ENCODE results near the gene GNG7. TPM values are rescaled to one million over a fixed set of nuclear protein-coding genes. Genes with fewer than 3 reads are reported as not detected.
"Not testable (repeated sequence)": the region's sequence is repeated elsewhere in the genome, so short reads cannot be mapped to it uniquely, and the experiment has no call there.

GNG7 gene
- total and polyA plus RNA-seq, 5 donors: 25.4 to 58.2 (median 42.9) TPM

- H3K4me3 ChIP-seq (ENCODE audit: low read length): no peak overlapping the region
- ATAC-seq (no peak), DNase-seq (peak in 2 of 3 donors; percentile 55 to 63)
- no peaks in the 10 kb centered on the region for H3K9me3 ChIP-seq (ENCODE audit: control insufficient read depth, low read length)
- H3K27ac ChIP-seq (ENCODE audit: low read length): peak overlapping the region; percentile 97
- no peaks in the 10 kb centered on the region for H3K27me3 ChIP-seq (ENCODE audit: control insufficient read depth, insufficient read depth)
- 38% methylated on average over 14 of the region's 14 CpGs for WGBS
- H3K4me1 ChIP-seq (ENCODE audit: control insufficient read depth, insufficient read depth, low read length): peaks cover 12% of the 10 kb centered on the region
- intact Hi-C loops (cut with DNase I): loop anchor here (2.0 to 10.0 kb wide), 5 partner anchors 33 to 105 kb away; partner anchors contain the start of gene GADD45B (in 3 of the 4)
Observed at GRCh38 chr19:2579678-2580280, 122.7 kb downstream of the GNG7 start.

- ATAC-seq (peak; percentile 89), DNase-seq (peak; percentile 92 to 97 (median 96))
- under 1% methylated on average over 47 of the region's 47 CpGs for WGBS
- intact Hi-C loops (cut with DNase I): loop anchor here (2.0 to 10.0 kb wide), 5 partner anchors 33 to 104 kb away; partner anchors contain the start of gene GADD45B (in 3 of the 4)
- Histone ChIP-seq H3K9me3 (ENCODE audit: control insufficient read depth, low read length) (no peaks in the 10 kb centered on the region), H3K4me1 (ENCODE audit: control insufficient read depth, insufficient read depth, low read length) (peaks cover 12% of the 10 kb centered on the region), H3K27ac (ENCODE audit: low read length) (peak overlapping the region; percentile 97), H3K4me3 (ENCODE audit: low read length) (peak overlapping the region; percentile 1), H3K27me3 (ENCODE audit: control insufficient read depth, insufficient read depth) (no peaks in the 10 kb centered on the region)
Observed at GRCh38 chr19:2578901-2579677, 123.4 kb downstream of the GNG7 start.

GRCh38 chr19:2578391-2578890 is 124.1 kb downstream of the GNG7 start:
- 10% methylated on average over 13 of the region's 13 CpGs for WGBS
- intact Hi-C loops (cut with DNase I): loop anchor here (2.0 to 10.0 kb wide), 5 partner anchors 34 to 104 kb away; partner anchors contain the start of gene GADD45B (in 3 of the 4)
- Histone ChIP-seq H3K27me3 (ENCODE audit: control insufficient read depth, insufficient read depth) (no peaks in the 10 kb centered on the region), H3K4me3 (ENCODE audit: low read length) (peak overlapping the region; percentile 1), H3K27ac (ENCODE audit: low read length) (peak overlapping the region; percentile 97), H3K4me1 (ENCODE audit: control insufficient read depth, insufficient read depth, low read length) (peaks cover 12% of the 10 kb centered on the region), H3K9me3 (ENCODE audit: control insufficient read depth, low read length) (no peaks in the 10 kb centered on the region)
- ATAC-seq (peak; percentile 4 to 6), DNase-seq (peak in 2 of 3 donors; percentile 75 to 84)

GRCh38 chr19:2577722-2578335 is 124.7 kb downstream of the GNG7 start:
- Histone ChIP-seq H3K9me3 (ENCODE audit: control insufficient read depth, low read length) (no peaks in the 10 kb centered on the region), H3K27ac (ENCODE audit: low read length) (peak overlapping the region; percentile 97), H3K4me1 (ENCODE audit: control insufficient read depth, insufficient read depth, low read length) (peaks cover 12% of the 10 kb centered on the region), H3K4me3 (ENCODE audit: low read length) (no peak overlapping the region), H3K27me3 (ENCODE audit: control insufficient read depth, insufficient read depth) (no peaks in the 10 kb centered on the region)
- ATAC-seq: no peak
- DNase-seq: no peak
- intact Hi-C loops (cut with DNase I): loop anchor here (2.0 to 10.0 kb wide), 5 partner anchors 34 to 103 kb away; partner anchors contain the start of gene GADD45B (in 3 of the 4)
- WGBS: 82% methylated on average over 18 of the region's 18 CpGs

GRCh38 chr19:2575734-2576481 is 126.6 kb downstream of the GNG7 start:
- intact Hi-C loops (cut with DNase I): loop anchor here (5.0 to 10.0 kb wide), 4 partner anchors 34 to 101 kb away; partner anchors contain the start of gene GADD45B (in 3 of the 4)
- 67% methylated on average over 37 of the region's 37 CpGs for WGBS
- no peak overlapping the region for H3K27ac ChIP-seq (ENCODE audit: low read length)
- ATAC-seq: peak; percentile 77 to 79
- no peak overlapping the region for H3K4me3 ChIP-seq (ENCODE audit: low read length)
- no peaks in the 10 kb centered on the region for H3K27me3 ChIP-seq (ENCODE audit: control insufficient read depth, insufficient read depth)
- H3K4me1 ChIP-seq (ENCODE audit: control insufficient read depth, insufficient read depth, low read length): peaks cover 12% of the 10 kb centered on the region
- no peaks in the 10 kb centered on the region for H3K9me3 ChIP-seq (ENCODE audit: control insufficient read depth, low read length)
- DNase-seq: peak; percentile 93 to 96 (median 95)

GRCh38 chr19:2574971-2575630 is 127.4 kb downstream of the GNG7 start:
- peak in 2 of 3 donors; percentile 30 to 39 for DNase-seq
- Histone ChIP-seq H3K9me3 (ENCODE audit: control insufficient read depth, low read length) (no peaks in the 10 kb centered on the region), H3K4me1 (ENCODE audit: control insufficient read depth, insufficient read depth, low read length) (peaks cover 12% of the 10 kb centered on the region), H3K27ac (ENCODE audit: low read length) (no peak overlapping the region), H3K27me3 (ENCODE audit: control insufficient read depth, insufficient read depth) (no peaks in the 10 kb centered on the region), H3K4me3 (ENCODE audit: low read length) (no peak overlapping the region)
- no peak for ATAC-seq
- WGBS: 93% methylated on average over 19 of the region's 19 CpGs
- intact Hi-C loops (cut with DNase I): loop anchor here (5.0 to 10.0 kb wide), 4 partner anchors 33 to 100 kb away; partner anchors contain the start of gene GADD45B (in 3 of the 4)

- Histone ChIP-seq H3K9me3 (ENCODE audit: control insufficient read depth, low read length) (no peaks in the 10 kb centered on the region), H3K27me3 (ENCODE audit: control insufficient read depth, insufficient read depth) (no peaks in the 10 kb centered on the region), H3K27ac (ENCODE audit: low read length) (no peak overlapping the region), H3K4me3 (ENCODE audit: low read length) (no peak overlapping the region), H3K4me1 (ENCODE audit: control insufficient read depth, insufficient read depth, low read length) (peaks cover 7% of the 10 kb centered on the region)
- ATAC-seq (no peak), DNase-seq (peak in 2 of 3 donors; percentile 32 to 37)
- intact Hi-C loops (cut with DNase I): loop anchor here in 2 of 4 donors (10.0 kb wide), 1 partner anchor 100 kb away; the partner anchor contains the start of gene GADD45B (in 2 of the 2)
- 90% methylated on average over 15 of the region's 15 CpGs for WGBS
Observed at GRCh38 chr19:2574478-2574931, 128.0 kb downstream of the GNG7 start.

- 84% methylated on average over 19 of the region's 19 CpGs for WGBS
- intact Hi-C loops (cut with DNase I): loop anchor here in 2 of 4 donors (10.0 kb wide), 1 partner anchor 99 kb away; the partner anchor contains the start of gene GADD45B (in 2 of the 2)
- no peaks in the 10 kb centered on the region for H3K9me3 ChIP-seq (ENCODE audit: control insufficient read depth, low read length)
Observed at GRCh38 chr19:2573916-2574315, 128.6 kb downstream of the GNG7 start.

GRCh38 chr19:2572152-2572551 is 130.3 kb downstream of the GNG7 start:
- not testable (repeated sequence) for H3K27ac ChIP-seq (ENCODE audit: low read length); H3K4me3 ChIP-seq (ENCODE audit: low read length); H3K4me1 ChIP-seq (ENCODE audit: control insufficient read depth, insufficient read depth, low read length); H3K27me3 ChIP-seq (ENCODE audit: control insufficient read depth, insufficient read depth); ATAC-seq; H3K9me3 ChIP-seq (ENCODE audit: control insufficient read depth, low read length); DNase-seq
- WGBS: 91% methylated on average over 12 of the region's 12 CpGs
- intact Hi-C loops (cut with DNase I): loop anchor here in 2 of 4 donors (10.0 kb wide), 1 partner anchor 97 kb away; the partner anchor contains the start of gene GADD45B (in 2 of the 2)

More at GRCh38 chr19:2573916-2574315, 128.6 kb downstream of the GNG7 start:
- no peaks in the 10 kb centered on the region for H3K27me3 ChIP-seq (ENCODE audit: control insufficient read depth, insufficient read depth)
- no peak overlapping the region for H3K4me3 ChIP-seq (ENCODE audit: low read length)
- no peak overlapping the region for H3K27ac ChIP-seq (ENCODE audit: low read length)
- peaks cover 7% of the 10 kb centered on the region for H3K4me1 ChIP-seq (ENCODE audit: control insufficient read depth, insufficient read depth, low read length)
- ATAC-seq (no peak), DNase-seq (peak in 2 of 3 donors; percentile 36 to 51)
